ENCODE data around the gene BACE1.

DNA sequence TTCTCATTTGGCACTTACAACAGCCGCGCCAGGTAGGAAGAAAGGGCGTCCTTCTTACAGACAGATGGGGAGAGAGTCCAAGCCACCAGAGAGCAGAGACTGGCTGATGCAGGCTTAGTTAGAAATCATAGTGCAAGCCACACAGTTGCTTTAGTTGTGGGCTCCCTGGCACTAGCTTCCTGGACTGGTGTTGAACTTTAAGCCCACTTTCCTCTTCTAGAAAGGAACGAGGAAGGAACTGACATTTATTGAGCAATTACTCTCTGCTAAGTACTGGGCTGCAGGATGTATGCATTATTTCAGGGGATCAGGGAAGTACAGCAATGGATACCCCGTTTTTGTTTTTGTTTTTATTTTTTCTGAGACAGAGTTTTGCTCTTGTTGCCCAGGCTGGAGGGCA lies 3.0 kb downstream of the BACE1 start:
- TF ChIP-seq, protein P1, sequence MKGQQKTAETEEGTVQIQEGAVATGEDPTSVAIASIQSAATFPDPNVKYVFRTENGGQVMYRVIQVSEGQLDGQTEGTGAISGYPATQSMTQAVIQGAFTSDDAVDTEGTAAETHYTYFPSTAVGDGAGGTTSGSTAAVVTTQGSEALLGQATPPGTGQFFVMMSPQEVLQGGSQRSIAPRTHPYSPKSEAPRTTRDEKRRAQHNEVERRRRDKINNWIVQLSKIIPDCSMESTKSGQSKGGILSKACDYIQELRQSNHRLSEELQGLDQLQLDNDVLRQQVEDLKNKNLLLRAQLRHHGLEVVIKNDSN (CRISPR knock-in tag; IDR thresholded peaks at IDR 0.05) = no peak
- TF ChIP-seq ETV6 (CRISPR knock-in tag; IDR thresholded peaks at IDR 0.05) (no peak), ZNF263 (CRISPR knock-in tag; IDR thresholded peaks at IDR 0.05; ENCODE audit: low read depth) (no peak), JUN (CRISPR knock-in tag; IDR thresholded peaks at IDR 0.05) (no peak), CBFB (CRISPR knock-in tag; IDR thresholded peaks at IDR 0.05; ENCODE audit: low read depth) (no peak), TCF7 (CRISPR knock-in tag; IDR thresholded peaks at IDR 0.05; ENCODE audit: low read depth) (no peak), MXD4 (CRISPR knock-in tag; IDR thresholded peaks at IDR 0.05; ENCODE audit: borderline replicate concordance) (no peak)
- TF ChIP-seq, protein P2, sequence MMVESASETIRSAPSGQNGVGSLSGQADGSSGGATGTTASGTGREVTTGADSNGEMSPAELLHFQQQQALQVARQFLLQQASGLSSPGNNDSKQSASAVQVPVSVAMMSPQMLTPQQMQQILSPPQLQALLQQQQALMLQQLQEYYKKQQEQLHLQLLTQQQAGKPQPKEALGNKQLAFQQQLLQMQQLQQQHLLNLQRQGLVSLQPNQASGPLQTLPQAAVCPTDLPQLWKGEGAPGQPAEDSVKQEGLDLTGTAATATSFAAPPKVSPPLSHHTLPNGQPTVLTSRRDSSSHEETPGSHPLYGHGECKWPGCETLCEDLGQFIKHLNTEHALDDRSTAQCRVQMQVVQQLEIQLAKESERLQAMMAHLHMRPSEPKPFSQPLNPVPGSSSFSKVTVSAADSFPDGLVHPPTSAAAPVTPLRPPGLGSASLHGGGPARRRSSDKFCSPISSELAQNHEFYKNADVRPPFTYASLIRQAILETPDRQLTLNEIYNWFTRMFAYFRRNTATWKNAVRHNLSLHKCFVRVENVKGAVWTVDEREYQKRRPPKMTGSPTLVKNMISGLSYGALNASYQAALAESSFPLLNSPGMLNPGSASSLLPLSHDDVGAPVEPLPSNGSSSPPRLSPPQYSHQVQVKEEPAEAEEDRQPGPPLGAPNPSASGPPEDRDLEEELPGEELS (CRISPR knock-in tag; IDR thresholded peaks at IDR 0.05) = no peak
- TF ChIP-seq, protein P3, sequence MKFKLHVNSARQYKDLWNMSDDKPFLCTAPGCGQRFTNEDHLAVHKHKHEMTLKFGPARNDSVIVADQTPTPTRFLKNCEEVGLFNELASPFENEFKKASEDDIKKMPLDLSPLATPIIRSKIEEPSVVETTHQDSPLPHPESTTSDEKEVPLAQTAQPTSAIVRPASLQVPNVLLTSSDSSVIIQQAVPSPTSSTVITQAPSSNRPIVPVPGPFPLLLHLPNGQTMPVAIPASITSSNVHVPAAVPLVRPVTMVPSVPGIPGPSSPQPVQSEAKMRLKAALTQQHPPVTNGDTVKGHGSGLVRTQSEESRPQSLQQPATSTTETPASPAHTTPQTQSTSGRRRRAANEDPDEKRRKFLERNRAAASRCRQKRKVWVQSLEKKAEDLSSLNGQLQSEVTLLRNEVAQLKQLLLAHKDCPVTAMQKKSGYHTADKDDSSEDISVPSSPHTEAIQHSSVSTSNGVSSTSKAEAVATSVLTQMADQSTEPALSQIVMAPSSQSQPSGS (CRISPR knock-in tag; IDR thresholded peaks at IDR 0.05; ENCODE audit: borderline replicate concordance, low read depth) = no peak
- TF ChIP-seq, protein P4, sequence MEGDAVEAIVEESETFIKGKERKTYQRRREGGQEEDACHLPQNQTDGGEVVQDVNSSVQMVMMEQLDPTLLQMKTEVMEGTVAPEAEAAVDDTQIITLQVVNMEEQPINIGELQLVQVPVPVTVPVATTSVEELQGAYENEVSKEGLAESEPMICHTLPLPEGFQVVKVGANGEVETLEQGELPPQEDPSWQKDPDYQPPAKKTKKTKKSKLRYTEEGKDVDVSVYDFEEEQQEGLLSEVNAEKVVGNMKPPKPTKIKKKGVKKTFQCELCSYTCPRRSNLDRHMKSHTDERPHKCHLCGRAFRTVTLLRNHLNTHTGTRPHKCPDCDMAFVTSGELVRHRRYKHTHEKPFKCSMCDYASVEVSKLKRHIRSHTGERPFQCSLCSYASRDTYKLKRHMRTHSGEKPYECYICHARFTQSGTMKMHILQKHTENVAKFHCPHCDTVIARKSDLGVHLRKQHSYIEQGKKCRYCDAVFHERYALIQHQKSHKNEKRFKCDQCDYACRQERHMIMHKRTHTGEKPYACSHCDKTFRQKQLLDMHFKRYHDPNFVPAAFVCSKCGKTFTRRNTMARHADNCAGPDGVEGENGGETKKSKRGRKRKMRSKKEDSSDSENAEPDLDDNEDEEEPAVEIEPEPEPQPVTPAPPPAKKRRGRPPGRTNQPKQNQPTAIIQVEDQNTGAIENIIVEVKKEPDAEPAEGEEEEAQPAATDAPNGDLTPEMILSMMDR (IDR thresholded peaks at IDR 0.05) = no peak
- TF ChIP-seq, protein P5, sequence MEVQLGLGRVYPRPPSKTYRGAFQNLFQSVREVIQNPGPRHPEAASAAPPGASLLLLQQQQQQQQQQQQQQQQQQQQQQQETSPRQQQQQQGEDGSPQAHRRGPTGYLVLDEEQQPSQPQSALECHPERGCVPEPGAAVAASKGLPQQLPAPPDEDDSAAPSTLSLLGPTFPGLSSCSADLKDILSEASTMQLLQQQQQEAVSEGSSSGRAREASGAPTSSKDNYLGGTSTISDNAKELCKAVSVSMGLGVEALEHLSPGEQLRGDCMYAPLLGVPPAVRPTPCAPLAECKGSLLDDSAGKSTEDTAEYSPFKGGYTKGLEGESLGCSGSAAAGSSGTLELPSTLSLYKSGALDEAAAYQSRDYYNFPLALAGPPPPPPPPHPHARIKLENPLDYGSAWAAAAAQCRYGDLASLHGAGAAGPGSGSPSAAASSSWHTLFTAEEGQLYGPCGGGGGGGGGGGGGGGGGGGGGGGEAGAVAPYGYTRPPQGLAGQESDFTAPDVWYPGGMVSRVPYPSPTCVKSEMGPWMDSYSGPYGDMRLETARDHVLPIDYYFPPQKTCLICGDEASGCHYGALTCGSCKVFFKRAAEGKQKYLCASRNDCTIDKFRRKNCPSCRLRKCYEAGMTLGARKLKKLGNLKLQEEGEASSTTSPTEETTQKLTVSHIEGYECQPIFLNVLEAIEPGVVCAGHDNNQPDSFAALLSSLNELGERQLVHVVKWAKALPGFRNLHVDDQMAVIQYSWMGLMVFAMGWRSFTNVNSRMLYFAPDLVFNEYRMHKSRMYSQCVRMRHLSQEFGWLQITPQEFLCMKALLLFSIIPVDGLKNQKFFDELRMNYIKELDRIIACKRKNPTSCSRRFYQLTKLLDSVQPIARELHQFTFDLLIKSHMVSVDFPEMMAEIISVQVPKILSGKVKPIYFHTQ (CRISPR knock-in tag; IDR thresholded peaks at IDR 0.05) = no peak

Data from WTC11 (cell line).